ENCODE measurements around the gene EXOC4. TPM values are rescaled to one million over a fixed set of nuclear protein-coding genes. Genes with fewer than 3 reads are reported as not detected.
"Not testable (repeated sequence)": the region's sequence is repeated elsewhere in the genome, so short reads cannot be mapped to it uniquely, and the experiment has no call there.

EXOC4 gene
- total and polyA plus RNA-seq, 2 donors (not counting 3 experiments of a cell fraction or from before 2014, with no cell fraction given), result 20.3 to 73.1 TPM

DNA sequence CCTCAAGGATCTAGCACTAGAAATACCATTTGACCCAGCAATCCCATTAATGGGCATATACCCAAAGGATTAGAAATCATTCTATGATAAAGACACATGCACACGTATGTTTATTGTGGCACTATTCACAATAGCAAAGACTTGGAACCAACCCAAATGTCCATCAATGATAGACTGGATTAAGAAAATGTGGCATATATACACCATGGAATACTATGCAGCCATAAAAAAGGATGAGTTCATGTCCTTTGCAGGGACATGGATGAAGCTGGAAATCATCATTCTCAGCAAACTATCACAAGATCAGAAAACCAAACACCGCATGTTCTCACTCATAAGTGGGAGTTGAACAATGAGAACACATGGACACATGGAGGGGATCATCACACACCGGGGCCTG is 39.1 kb upstream of the EXOC4 start:
- intact Hi-C loops (cut with micrococcal nuclease); FAIRE-seq; H3K9ac ChIP-seq (replicated peaks; ENCODE audit: extremely low read depth, insufficient read depth, low read length); H4K20me1 ChIP-seq (replicated peaks; ENCODE audit: control insufficient read depth, extremely low read depth, insufficient read depth, low read length); H3K9me3 ChIP-seq (replicated peaks; ENCODE audit: control insufficient read depth, insufficient read depth, low read length); H3K36me3 ChIP-seq (ENCODE audit: control insufficient read depth in 2 of 2, extremely low read depth in 1 of 2, insufficient read depth in 2 of 2, low read length in 2 of 2); H3K79me2 ChIP-seq (ENCODE audit: control insufficient read depth, insufficient read depth, low read length); dilution Hi-C loops (cut with MboI; ENCODE audit: extremely low pct_ligation_motif_present, low sequenced_read_pairs); H3K4me2 ChIP-seq (ENCODE audit: insufficient read depth, low read length); H2AFZ ChIP-seq (ENCODE audit: low read depth, low read length); H3K4me1 ChIP-seq (ENCODE audit: control insufficient read depth, extremely low read depth, insufficient read depth, low read length); POLR2A ChIA-PET; H3K27ac ChIP-seq (ENCODE audit: insufficient read depth, low read depth, low read length); DNase-seq (ENCODE audit: low read depth, low spot score); CTCF ChIA-PET; BruUV-seq (replicated peaks); H3K9me1 ChIP-seq (replicated peaks; ENCODE audit: control insufficient read depth, extremely low read depth, insufficient read depth, low read length); H3K4me3 ChIP-seq (replicated peaks in 1 of 3; ENCODE audit: insufficient read depth in 1 of 3, low read depth in 1 of 3, low read length in 3 of 3): not testable (repeated sequence)
- peaks cover 16 to 17% of the 10 kb centered on the region in 2 experiments for H3K27me3 ChIP-seq (ENCODE audit: control insufficient read depth in 2 of 2, insufficient read depth in 2 of 2, low read length in 2 of 2)

DNA sequence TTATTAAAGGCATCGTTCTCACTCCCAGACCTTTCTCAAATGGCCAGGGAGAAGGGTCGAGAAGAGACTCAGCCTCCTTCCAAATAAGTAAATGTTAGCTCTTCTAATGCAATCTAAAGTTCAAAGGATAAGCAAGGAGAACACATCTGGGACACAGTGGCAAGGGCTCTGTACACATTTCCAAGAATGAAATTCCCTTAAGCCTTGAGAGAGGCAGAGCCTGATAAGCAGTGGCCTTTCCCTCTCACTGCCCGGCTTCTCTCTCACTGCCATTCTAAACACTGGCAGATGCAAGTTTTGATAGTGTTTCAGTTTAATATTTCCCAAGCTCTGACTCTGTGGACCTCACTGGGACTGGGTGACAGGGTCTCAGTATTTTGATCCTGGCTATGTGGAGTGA is 35.1 kb upstream of the EXOC4 start:
- peaks cover 8 to 15% of the 10 kb centered on the region in 2 experiments for H3K27me3 ChIP-seq (ENCODE audit: control insufficient read depth in 2 of 2, insufficient read depth in 2 of 2, low read length in 2 of 2)
- TF ChIP-seq FOS (IDR thresholded peaks at IDR 0.05; ENCODE audit: borderline replicate concordance, insufficient read depth, low read length) (no peak), JUN (IDR thresholded peaks at IDR 0.05; ENCODE audit: borderline replicate concordance, insufficient read depth, insufficient read length, low read depth) (no peak)
- no peak for DNase-seq (ENCODE audit: low read depth, low spot score)
- no peak overlapping the region for H2AFZ ChIP-seq (ENCODE audit: low read depth, low read length)
- dilution Hi-C loops (cut with MboI; ENCODE audit: extremely low pct_ligation_motif_present, low sequenced_read_pairs), result no loop called here
- H3K4me3 ChIP-seq (replicated peaks in 1 of 3; ENCODE audit: insufficient read depth in 1 of 3, low read depth in 1 of 3, low read length in 3 of 3), result no peak overlapping the region
- no peaks in the 10 kb centered on the region for H4K20me1 ChIP-seq (replicated peaks; ENCODE audit: control insufficient read depth, extremely low read depth, insufficient read depth, low read length)
- BruUV-seq (replicated peaks), result no TSS peak
- H3K9me1 ChIP-seq (replicated peaks; ENCODE audit: control insufficient read depth, extremely low read depth, insufficient read depth, low read length), result no peaks in the 10 kb centered on the region
- POLR2A ChIA-PET, result no interaction called here
- intact Hi-C loops (cut with micrococcal nuclease), result no loop called here
- no peak overlapping the region for H3K4me2 ChIP-seq (ENCODE audit: insufficient read depth, low read length)
- no peaks in the 10 kb centered on the region for H3K79me2 ChIP-seq (ENCODE audit: control insufficient read depth, insufficient read depth, low read length)
- no peaks in the 10 kb centered on the region for H3K9me3 ChIP-seq (replicated peaks; ENCODE audit: control insufficient read depth, insufficient read depth, low read length)
- H3K4me1 ChIP-seq (ENCODE audit: control insufficient read depth, extremely low read depth, insufficient read depth, low read length), result peaks cover 13% of the 10 kb centered on the region
- CTCF ChIA-PET, result interaction anchor here (1.5 to 1.9 kb wide), 3 partner anchors 9 to 217 kb away, joined by 3 to 5 read pairs (median 4); no protein-coding TSS in a partner anchor
- no peak overlapping the region for H3K9ac ChIP-seq (replicated peaks; ENCODE audit: extremely low read depth, insufficient read depth, low read length)
- FAIRE-seq, result no peak
- H3K36me3 ChIP-seq (ENCODE audit: control insufficient read depth in 2 of 2, extremely low read depth in 1 of 2, insufficient read depth in 2 of 2, low read length in 2 of 2), result no peaks in the 10 kb centered on the region
- no peak overlapping the region for H3K27ac ChIP-seq (ENCODE audit: insufficient read depth, low read depth, low read length)
